PFSK-1 (cell line): ENCODE data around the gene TET2.

ENCODE experiments used
- FOXP2 ChIP-seq: optimal IDR thresholded peaks from 2 replicates; pipeline ENCODE3; 2011; ENCODE audit warnings: borderline replicate concordance, control low read depth, inconsistent platforms; ENCODE audit not compliant: insufficient read depth; ENCODE audit errors: extremely low read length, extremely low read depth
- POLR2AphosphoS5 ChIP-seq: IDR thresholded peaks from 2 replicates; pipeline ENCODE4 v1.6.1; 2012; ENCODE audit warnings: low read depth, mild to moderate bottlenecking, control low read depth, low read length, moderate library complexity
- REST ChIP-seq, 2 experiments: IDR thresholded peaks; 2 replicates each; pipeline versions ENCODE4 v1.6.1 to v1.8.0; 2011 to 2012; ENCODE audit warnings: low read depth in 2 of 2, low read length in 2 of 2, control low read depth in 1 of 2, inconsistent platforms in 1 of 2, mild to moderate bottlenecking in 1 of 2, moderate library complexity in 1 of 2; ENCODE audit not compliant: insufficient read depth in 1 of 2
- TAF1 ChIP-seq: IDR thresholded peaks from 2 replicates; pipeline ENCODE4 v1.6.1; 2012; ENCODE audit warnings: low read length, control low read depth, borderline replicate concordance; ENCODE audit not compliant: insufficient read depth

GRCh38 chr4:105116616-105117319 is 29.9 kb upstream of the TET2 start:
- TF ChIP-seq TAF1 (no peak), POLR2AphosphoS5 (no peak), FOXP2 (no peak), REST (IDR thresholded peaks at IDR 0.05; ENCODE audit: insufficient read depth in 1 of 2, low read depth in 2 of 2, low read length in 2 of 2) (no peak)
